Lung (tissue), 12 donors: ENCODE results near the gene FITM1. TPM values are rescaled to one million over a fixed set of nuclear protein-coding genes. Genes with fewer than 3 reads are reported as not detected.

ENCODE experiments used
- ATAC-seq: fragments of 200-7000 bp; cut with Tn5 transposase; one replicate; pipeline ENCODE4 v1.9.1; 2020; ENCODE audit warnings: moderate number of reproducible peaks; ENCODE audit not compliant: insufficient read depth, low FRiP score
- DNase-seq, 3 donors: peaks; one replicate each; pipeline ENCODE4 v3.0.0-alpha.2; 2013 to 2017
- H3K27ac ChIP-seq, 2 donors: one replicate each; pipeline ENCODE4 v1.5.1; 2013; ENCODE audit warnings: mild to moderate bottlenecking in 2 of 2, moderate library complexity in 2 of 2, control low read depth in 1 of 2, inconsistent platforms in 1 of 2, low read depth in 1 of 2, low read length in 1 of 2
- H3K27me3 ChIP-seq, 3 donors: one replicate each; pipeline ENCODE4 v1.5.1; 2013; ENCODE audit warnings: low read length in 2 of 3; ENCODE audit not compliant: control insufficient read depth in 3 of 3, insufficient read depth in 3 of 3
- H3K36me3 ChIP-seq, 4 donors: one replicate each; pipeline ENCODE4 v1.5.1; 2013; ENCODE audit warnings: low read length in 4 of 4, mild to moderate bottlenecking in 1 of 4, moderate library complexity in 1 of 4; ENCODE audit not compliant: control insufficient read depth in 4 of 4, insufficient read depth in 4 of 4
- H3K4me1 ChIP-seq, 5 donors: one replicate each; pipeline ENCODE4 v1.5.1; 2013; ENCODE audit warnings: low read length in 5 of 5, mild to moderate bottlenecking in 2 of 5, moderate library complexity in 1 of 5; ENCODE audit not compliant: control insufficient read depth in 5 of 5, insufficient read depth in 5 of 5
- H3K4me3 ChIP-seq: one replicate; pipeline ENCODE4 v1.5.1; 2013; ENCODE audit warnings: mild to moderate bottlenecking, control low read depth, moderate library complexity
- H3K9ac ChIP-seq, 2 donors: one replicate each; pipeline ENCODE4 v1.5.1; 2013; ENCODE audit warnings: low read length in 2 of 2, control low read depth in 1 of 2; ENCODE audit not compliant: insufficient read depth in 1 of 2
- H3K9me3 ChIP-seq, 4 donors: one replicate each; pipeline ENCODE4 v1.5.1; 2013; ENCODE audit warnings: low read length in 3 of 4, mild to moderate bottlenecking in 1 of 4, moderate library complexity in 1 of 4; ENCODE audit not compliant: control insufficient read depth in 4 of 4, insufficient read depth in 3 of 4
- WGBS, 2 donors: extraction: QIAGEN DNeasy Blood & Tissue Kit; methylation state at CpG; one replicate each; pipeline ENCODE4 v1.1.7; 2013; 5-methylcytosine and 5-hydroxymethylcytosine counted together
- polyA plus RNA-seq, 2 donors: library from polyadenylated mRNA; stranded (reverse); fragments of 200-250 nt; gene quantifications; one replicate each; pipeline ENCODE4 v1.2.1, GENCODE V29; 2013
- total RNA-seq, 2 donors: library from RNA; depleted of rRNA in 1 of 2; stranded (reverse); fragments of >200 nt in 1 of 2; gene quantifications; one replicate each; pipeline ENCODE4 v1.2.1, GENCODE V29; 2014 to 2021
- TF ChIP-seq, protein P1 (sequence below): IDR thresholded peaks from 2 replicates; pipeline ENCODE4 v1.5.1; 2012; ENCODE audit warnings: mild to moderate bottlenecking; ENCODE audit errors: control extremely low read depth, extremely low read depth
- donor health status: control.
- donor health status: control.
- donor health status: Bipolar disorder and iron deficiency.
- donor health status: healthy.
- donor health status: DM: yes; HTN: yes; CAD: no.

Gene FITM1
- total and polyA plus RNA-seq, 4 donors = 0.48 to 1.4 (median 0.88) TPM

DNA sequence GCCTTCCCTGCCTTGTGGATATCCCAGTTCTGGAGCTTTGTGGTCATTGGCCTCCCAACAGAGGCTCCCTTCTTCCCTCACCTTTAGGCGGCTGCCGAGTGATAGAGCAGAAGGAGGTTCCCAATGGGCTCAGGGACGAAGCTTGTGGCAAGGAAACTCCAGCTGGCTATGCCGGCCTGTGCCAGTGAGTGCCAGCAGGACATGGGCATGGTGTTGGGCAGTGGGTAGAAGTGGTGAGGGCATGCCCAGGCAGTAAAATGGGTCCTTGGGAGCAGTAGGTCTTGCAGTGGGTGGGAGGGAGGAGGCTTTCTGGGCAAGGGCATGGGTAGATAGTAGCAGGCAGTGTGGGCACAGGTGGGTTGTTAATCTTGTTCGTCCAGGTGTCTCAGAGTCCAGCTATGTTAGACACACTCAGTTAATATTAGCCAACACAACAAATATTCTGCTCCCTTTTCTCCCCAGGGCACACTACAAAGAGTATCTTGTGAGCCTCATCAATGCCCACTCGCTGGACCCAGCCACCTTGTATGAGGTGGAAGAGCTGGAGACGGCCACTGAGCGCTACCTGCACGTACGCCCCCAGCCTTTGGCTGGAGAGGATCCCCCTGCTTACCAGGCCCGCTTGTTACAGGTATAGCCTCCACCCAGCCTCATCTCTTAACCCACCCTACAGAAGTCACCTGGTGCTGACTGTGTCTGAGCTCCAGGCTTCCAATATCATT lies 29.5 kb downstream of the FITM1 start:
- ATAC-seq (no peak), DNase-seq (no peak)
- Histone ChIP-seq H3K4me3 (no peak overlapping the region), H3K9ac (no peak overlapping the region), H3K4me1 (peaks cover 0 to 15% (median 8%) of the 10 kb centered on the region in 5 donors), H3K27ac (peak overlapping the region; percentile 65 to 69), H3K27me3 (no peaks in the 10 kb centered on the region), H3K36me3 (peaks cover 25 to 57% (median 40%) of the 10 kb centered on the region in 4 donors), H3K9me3 (no peaks in the 10 kb centered on the region)
- WGBS, 2 donors = 91 to 93% methylated on average over 11 of the region's 11 CpGs
- TF ChIP-seq, protein P1, sequence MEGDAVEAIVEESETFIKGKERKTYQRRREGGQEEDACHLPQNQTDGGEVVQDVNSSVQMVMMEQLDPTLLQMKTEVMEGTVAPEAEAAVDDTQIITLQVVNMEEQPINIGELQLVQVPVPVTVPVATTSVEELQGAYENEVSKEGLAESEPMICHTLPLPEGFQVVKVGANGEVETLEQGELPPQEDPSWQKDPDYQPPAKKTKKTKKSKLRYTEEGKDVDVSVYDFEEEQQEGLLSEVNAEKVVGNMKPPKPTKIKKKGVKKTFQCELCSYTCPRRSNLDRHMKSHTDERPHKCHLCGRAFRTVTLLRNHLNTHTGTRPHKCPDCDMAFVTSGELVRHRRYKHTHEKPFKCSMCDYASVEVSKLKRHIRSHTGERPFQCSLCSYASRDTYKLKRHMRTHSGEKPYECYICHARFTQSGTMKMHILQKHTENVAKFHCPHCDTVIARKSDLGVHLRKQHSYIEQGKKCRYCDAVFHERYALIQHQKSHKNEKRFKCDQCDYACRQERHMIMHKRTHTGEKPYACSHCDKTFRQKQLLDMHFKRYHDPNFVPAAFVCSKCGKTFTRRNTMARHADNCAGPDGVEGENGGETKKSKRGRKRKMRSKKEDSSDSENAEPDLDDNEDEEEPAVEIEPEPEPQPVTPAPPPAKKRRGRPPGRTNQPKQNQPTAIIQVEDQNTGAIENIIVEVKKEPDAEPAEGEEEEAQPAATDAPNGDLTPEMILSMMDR = no peak

DNA sequence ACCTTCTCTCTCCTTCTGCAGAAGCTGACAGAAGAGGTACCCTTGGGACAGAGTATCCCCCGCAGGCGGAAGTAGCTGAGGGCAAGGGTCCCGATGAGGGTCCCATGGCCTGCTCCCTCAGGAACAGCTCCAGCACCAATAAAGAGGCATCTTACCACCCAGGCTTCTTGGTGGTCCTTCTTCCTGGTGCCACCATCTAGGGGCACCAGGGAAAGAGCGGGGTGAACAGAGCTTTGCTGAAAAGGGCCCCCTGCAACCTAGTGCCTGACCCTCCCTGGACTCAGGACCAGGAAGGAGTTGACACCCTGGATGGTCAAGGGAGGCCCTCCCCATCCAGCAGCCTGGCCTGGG lies 30.0 kb downstream of the FITM1 start:
- Histone ChIP-seq H3K9ac (no peak overlapping the region), H3K9me3 (no peaks in the 10 kb centered on the region), H3K4me1 (peaks cover 0 to 15% (median 8%) of the 10 kb centered on the region in 5 donors), H3K36me3 (peaks cover 25 to 57% (median 42%) of the 10 kb centered on the region in 4 donors), H3K27me3 (no peaks in the 10 kb centered on the region), H3K27ac (peak overlapping the region; percentile 65 to 69), H3K4me3 (no peak overlapping the region)
- TF ChIP-seq, protein P1 = no peak
- ATAC-seq (no peak), DNase-seq (no peak)
- whole genome bisulfite sequencing, 2 donors = 96 to 98% methylated on average over 4 of the region's 4 CpGs

DNA sequence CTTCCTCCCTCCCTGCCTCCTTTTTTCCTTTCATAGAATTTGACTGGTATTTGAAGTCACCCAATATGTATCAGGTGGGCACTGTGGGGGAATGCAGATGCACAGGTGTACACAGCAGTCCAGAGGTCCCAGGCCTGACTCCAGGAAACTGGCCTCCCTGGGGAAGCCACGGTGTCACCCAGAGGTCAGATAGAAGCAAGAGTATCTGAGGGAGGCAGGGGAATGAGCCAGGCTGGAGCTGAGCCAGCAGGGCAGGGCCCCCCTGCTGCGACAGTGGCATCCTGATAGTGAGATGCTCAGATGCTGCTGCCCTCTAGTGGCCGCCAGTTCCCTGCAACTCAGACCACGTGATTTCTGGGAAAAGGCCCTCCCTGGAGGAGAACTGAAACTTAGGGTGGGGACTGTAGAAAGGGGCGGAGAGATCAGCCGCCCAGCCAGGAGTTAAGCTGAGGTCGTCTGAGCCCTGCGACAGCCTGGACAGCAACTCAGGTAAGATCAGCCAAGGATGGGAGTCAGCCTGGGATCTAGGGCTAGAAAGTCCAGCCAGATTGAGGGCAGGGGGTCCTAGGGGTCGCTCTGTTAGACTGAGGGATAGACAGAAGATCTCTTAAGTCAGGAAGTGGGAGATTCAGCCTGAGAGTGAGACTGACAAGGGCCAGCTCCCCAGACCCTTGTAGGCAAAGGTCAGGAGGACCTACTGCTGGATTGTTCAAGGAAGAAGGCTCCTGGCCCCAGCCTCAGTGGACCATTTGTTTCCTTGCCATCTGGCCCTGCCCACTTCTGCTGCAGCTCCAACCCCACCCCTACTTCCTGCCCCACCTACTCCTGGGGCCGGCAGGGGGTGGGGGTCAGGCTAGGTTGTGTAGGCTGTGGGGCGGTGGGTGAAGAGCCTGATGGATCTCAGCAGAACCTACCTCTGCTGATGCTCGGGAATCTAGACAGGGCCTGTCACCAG lies 30.7 kb downstream of the FITM1 start, which contains the start of gene IRF9:
IRF9 (plus strand) TSS at position 416 of the 955 bp plus-strand sequence. CDS start 880 bp downstream, outside the sequence.
- Histone ChIP-seq H3K27ac (peak within 1 kb of the TSS; percentile 80 to 94), H3K36me3 (peaks cover 20 to 58% (median 45%) of the 10 kb centered on the region in 4 donors), H3K4me3 (peak within 1 kb of the TSS; percentile 60), H3K4me1 (peaks cover 0 to 15% (median 8%) of the 10 kb centered on the region in 5 donors), H3K9ac (peak within 1 kb of the TSS; percentile 58 to 92), H3K27me3 (no peaks in the 10 kb centered on the region), H3K9me3 (no peaks in the 10 kb centered on the region)
- peak; percentile 91 for ATAC-seq
- peak; percentile 96 to 97 (median 97) for DNase-seq
- 0% methylated on average over 12 of the region's 12 CpGs for WGBS, 2 donors
- TF ChIP-seq, protein P1 = peak; percentile 89
